Small intestine (tissue), 16 donors: Measurements from ENCODE around the gene CD82. TPM values are rescaled to one million over a fixed set of nuclear protein-coding genes. Genes with fewer than 3 reads are reported as not detected.

Source experiments
- DNase-seq, 2 donors: peaks; one replicate each; pipeline versions ENCODE4 v3.0.0 to v3.0.0-alpha.2; 2013
- FAIRE-seq: peaks from 2 replicates; lab custom pipeline; 2012; peaks lifted over from hg19 to GRCh38; lab: Jason Lieb, UNC
- H3K27ac ChIP-seq, 3 donors: one replicate each; pipeline ENCODE4 v1.5.1; 2013; ENCODE audit warnings: low read length in 2 of 3, mild to moderate bottlenecking in 2 of 3, control low read depth in 1 of 3, inconsistent platforms in 1 of 3, low read depth in 1 of 3, moderate library complexity in 1 of 3
- H3K27me3 ChIP-seq, 3 donors: one replicate each; pipeline ENCODE4 v1.6.1; 2013; ENCODE audit warnings: low read length in 3 of 3, inconsistent platforms in 1 of 3; ENCODE audit not compliant: control insufficient read depth in 3 of 3, insufficient read depth in 3 of 3
- H3K36me3 ChIP-seq, 3 donors: one replicate each; pipeline ENCODE4 v1.6.1; 2013; ENCODE audit warnings: low read length in 3 of 3, inconsistent platforms in 1 of 3, low read depth in 1 of 3, mild to moderate bottlenecking in 1 of 3, moderate library complexity in 1 of 3; ENCODE audit not compliant: control insufficient read depth in 3 of 3, insufficient read depth in 2 of 3
- H3K4me1 ChIP-seq, 3 donors: one replicate each; pipeline ENCODE4 v1.6.1; 2013; ENCODE audit warnings: low read length in 2 of 3, inconsistent platforms in 1 of 3, low read depth in 1 of 3, mild to moderate bottlenecking in 1 of 3, moderate library complexity in 1 of 3; ENCODE audit not compliant: control insufficient read depth in 3 of 3, insufficient read depth in 2 of 3
- H3K4me3 ChIP-seq, 3 donors: one replicate each; pipeline ENCODE4 v1.5.1; 2013; ENCODE audit warnings: low read length in 3 of 3, control low read depth in 1 of 3, inconsistent platforms in 1 of 3, low read depth in 1 of 3, mild to moderate bottlenecking in 1 of 3, moderate library complexity in 1 of 3
- H3K9me3 ChIP-seq, 2 donors: one replicate each; pipeline ENCODE4 v1.6.1; 2013; ENCODE audit warnings: low read depth in 1 of 2, low read length in 1 of 2; ENCODE audit not compliant: control insufficient read depth in 2 of 2, insufficient read depth in 1 of 2
- WGBS, 3 donors: extraction: QIAGEN DNeasy Blood & Tissue Kit; methylation state at CpG; one replicate each; pipeline ENCODE4 v1.1.7; 2013; 5-methylcytosine and 5-hydroxymethylcytosine counted together
- long read RNA-seq, 10 donors: transcript quantifications; one replicate each; lab custom pipeline, GENCODE V29; 2026
- polyA plus RNA-seq, 4 donors: library from polyadenylated mRNA; stranded (reverse) in 3 of 4; unstranded in 1 of 4; fragments of 200-250 nt in 3 of 4; fragments of 120-200 nt in 1 of 4; gene quantifications; one replicate each; pipeline versions ENCODE4 v1.2.1 to v1.2.3, GENCODE V29; 2013
- donor health status: healthy with polysubstance abuse.
- donor health status: control.
- donor health status: control.
- donor health status: Bipolar disorder and iron deficiency.
- donor health status: healthy.

Gene CD82, protein sequence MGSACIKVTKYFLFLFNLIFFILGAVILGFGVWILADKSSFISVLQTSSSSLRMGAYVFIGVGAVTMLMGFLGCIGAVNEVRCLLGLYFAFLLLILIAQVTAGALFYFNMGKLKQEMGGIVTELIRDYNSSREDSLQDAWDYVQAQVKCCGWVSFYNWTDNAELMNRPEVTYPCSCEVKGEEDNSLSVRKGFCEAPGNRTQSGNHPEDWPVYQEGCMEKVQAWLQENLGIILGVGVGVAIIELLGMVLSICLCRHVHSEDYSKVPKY
- 100 to 1,000 TPM in 1 of 4 donors, 10 to 100 TPM in 3; 24.2 to 108 (median 69.9) TPM for polyA plus RNA-seq
- long read RNA-seq, donor 1, transcript CD82-201 (10 exons, 2,289 nt): major isoform, 60 of 68 reads
- long read RNA-seq, donor 1, partial matches to known transcripts: 8 of 68 reads
- long read RNA-seq, donor 1, other reads (novel, unspliced or antisense): 0 of 68 reads
- long read RNA-seq, donor 2, transcript CD82-201 (10 exons, 2,289 nt): major isoform, 20 of 20 reads
- long read RNA-seq, donor 2, partial matches to known transcripts: 0 of 20 reads
- long read RNA-seq, donor 2, other reads (novel, unspliced or antisense): 0 of 20 reads
- long read RNA-seq, donor 3, transcript CD82-201 (10 exons, 2,289 nt): major isoform, 21 of 32 reads
- long read RNA-seq, donor 3, partial matches to known transcripts: 11 of 32 reads
- long read RNA-seq, donor 3, other reads (novel, unspliced or antisense): 0 of 32 reads
- long read RNA-seq, donor 4, partial matches to known transcripts: 0 of 1 reads
- long read RNA-seq, donor 4, other reads (novel, unspliced or antisense): 0 of 1 reads
- long read RNA-seq, donor 5, partial matches to known transcripts: 0 of 2 reads
- long read RNA-seq, donor 5, other reads (novel, unspliced or antisense): 0 of 2 reads
- long read RNA-seq, donor 6, transcript CD82-201 (10 exons, 2,289 nt): major isoform, 38 of 55 reads
- long read RNA-seq, donor 6, partial matches to known transcripts: 9 of 55 reads
- long read RNA-seq, donor 6, other reads (novel, unspliced or antisense): 8 of 55 reads
- long read RNA-seq, donor 7: 0 reads
- long read RNA-seq, donor 8, partial matches to known transcripts: 0 of 3 reads
- long read RNA-seq, donor 8, other reads (novel, unspliced or antisense): 0 of 3 reads
- long read RNA-seq, donor 9, transcript CD82-201 (10 exons, 2,289 nt): major isoform, 8 of 8 reads
- long read RNA-seq, donor 9, partial matches to known transcripts: 0 of 8 reads
- long read RNA-seq, donor 9, other reads (novel, unspliced or antisense): 0 of 8 reads
- long read RNA-seq, donor 10, transcript CD82-201 (10 exons, 2,289 nt): major isoform, 14 of 14 reads
- long read RNA-seq, donor 10, partial matches to known transcripts: 0 of 14 reads
- long read RNA-seq, donor 10, other reads (novel, unspliced or antisense): 0 of 14 reads

- Histone ChIP-seq H3K27ac (peak within 1 kb of the TSS; percentile 96 to 99 (median 98)), H3K9me3 (no peaks in the 10 kb centered on the region), H3K4me1 (peaks cover 16 to 53% (median 16%) of the 10 kb centered on the region in 3 donors), H3K36me3 (peaks cover 0 to 23% (median 0%) of the 10 kb centered on the region in 3 donors), H3K4me3 (peak within 1 kb of the TSS; percentile 52 to 85 (median 79)), H3K27me3 (no peaks in the 10 kb centered on the region)
- FAIRE-seq (no peak), DNase-seq (peak; percentile 99)
- WGBS, 3 donors: 0 to 2% (median 1%) methylated on average over 52 to 64 of the region's 64 CpGs
These were observed at the start of gene CD82 for GRCh38 chr11:44565211-44565952. CD82 (plus strand) TSS chr11:44565663; CDS start chr11:44594663, 29,000 bp downstream.

DNA sequence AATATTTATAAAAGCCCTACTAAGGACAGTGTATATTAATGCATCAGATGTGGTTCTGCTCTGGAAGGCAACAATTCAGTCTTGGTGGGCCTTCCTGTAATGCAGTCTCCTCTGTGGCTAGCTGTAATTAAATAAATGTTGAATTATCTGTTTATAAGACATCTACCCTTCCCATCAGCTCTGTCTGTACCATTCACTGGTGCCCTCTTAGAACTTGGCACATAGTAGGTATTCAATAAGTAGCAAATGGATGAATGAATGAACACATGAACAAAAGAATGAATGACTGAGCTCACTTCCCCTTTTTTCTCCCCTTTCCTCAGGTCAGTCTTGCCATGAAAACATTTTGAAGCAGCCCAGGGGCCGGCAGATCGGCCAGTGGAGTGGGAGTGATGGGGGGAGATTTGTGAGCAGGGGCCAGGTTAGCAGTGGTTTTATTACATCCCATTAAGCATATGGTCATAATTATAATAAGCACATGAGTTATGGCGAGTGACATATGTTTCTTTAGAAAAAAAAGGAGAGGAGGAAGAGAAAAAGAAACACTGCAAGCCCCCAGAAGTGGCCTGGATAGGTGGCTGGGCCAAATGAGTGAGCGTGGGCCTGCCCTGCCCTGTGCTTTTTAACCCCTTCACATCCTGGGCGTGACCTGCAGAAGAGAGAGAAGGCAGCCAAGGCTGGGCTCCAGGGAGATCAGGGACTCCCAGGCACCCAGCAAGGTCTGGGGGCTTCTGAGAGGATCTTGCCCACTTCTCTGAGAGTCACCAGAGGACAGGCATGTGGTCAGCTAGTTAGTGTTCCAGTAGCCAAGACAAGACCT lies 48.6 kb upstream of the CD82 start:
- FAIRE-seq (no peak), DNase-seq (no peak)
- WGBS, 3 donors: 77 to 82% (median 79%) methylated on average over 5 of the region's 5 CpGs
- Histone ChIP-seq H3K36me3 (no peaks in the 10 kb centered on the region), H3K9me3 (no peaks in the 10 kb centered on the region), H3K27ac (no peak overlapping the region), H3K27me3 (peaks cover 0 to 9% (median 2%) of the 10 kb centered on the region in 3 donors), H3K4me3 (no peak overlapping the region), H3K4me1 (peaks cover 0 to 3% (median 0%) of the 10 kb centered on the region in 3 donors)

GRCh38 chr11:44517541-44517940 lies 47.9 kb upstream of the CD82 start:
- WGBS, 3 donors: 88 to 90% (median 88%) methylated on average over 2 of the region's 2 CpGs
- Histone ChIP-seq H3K27me3 (peaks cover 0 to 9% (median 2%) of the 10 kb centered on the region in 3 donors), H3K4me1 (peaks cover 0 to 3% (median 0%) of the 10 kb centered on the region in 3 donors), H3K27ac (no peak overlapping the region), H3K9me3 (no peaks in the 10 kb centered on the region), H3K4me3 (no peak overlapping the region), H3K36me3 (no peaks in the 10 kb centered on the region)
- FAIRE-seq (no peak), DNase-seq (no peak)

GRCh38 chr11:44518968-44519550 lies 46.4 kb upstream of the CD82 start:
- Histone ChIP-seq H3K4me3 (no peak overlapping the region), H3K4me1 (peaks cover 0 to 3% (median 0%) of the 10 kb centered on the region in 3 donors), H3K9me3 (no peaks in the 10 kb centered on the region), H3K36me3 (no peaks in the 10 kb centered on the region), H3K27me3 (peaks cover 0 to 9% (median 0%) of the 10 kb centered on the region in 3 donors), H3K27ac (no peak overlapping the region)
- DNase-seq: peak; percentile 15 to 31
- FAIRE-seq: no peak
- 18 to 58% (median 31%) methylated on average over 4 of the region's 4 CpGs for WGBS, 3 donors

DNA sequence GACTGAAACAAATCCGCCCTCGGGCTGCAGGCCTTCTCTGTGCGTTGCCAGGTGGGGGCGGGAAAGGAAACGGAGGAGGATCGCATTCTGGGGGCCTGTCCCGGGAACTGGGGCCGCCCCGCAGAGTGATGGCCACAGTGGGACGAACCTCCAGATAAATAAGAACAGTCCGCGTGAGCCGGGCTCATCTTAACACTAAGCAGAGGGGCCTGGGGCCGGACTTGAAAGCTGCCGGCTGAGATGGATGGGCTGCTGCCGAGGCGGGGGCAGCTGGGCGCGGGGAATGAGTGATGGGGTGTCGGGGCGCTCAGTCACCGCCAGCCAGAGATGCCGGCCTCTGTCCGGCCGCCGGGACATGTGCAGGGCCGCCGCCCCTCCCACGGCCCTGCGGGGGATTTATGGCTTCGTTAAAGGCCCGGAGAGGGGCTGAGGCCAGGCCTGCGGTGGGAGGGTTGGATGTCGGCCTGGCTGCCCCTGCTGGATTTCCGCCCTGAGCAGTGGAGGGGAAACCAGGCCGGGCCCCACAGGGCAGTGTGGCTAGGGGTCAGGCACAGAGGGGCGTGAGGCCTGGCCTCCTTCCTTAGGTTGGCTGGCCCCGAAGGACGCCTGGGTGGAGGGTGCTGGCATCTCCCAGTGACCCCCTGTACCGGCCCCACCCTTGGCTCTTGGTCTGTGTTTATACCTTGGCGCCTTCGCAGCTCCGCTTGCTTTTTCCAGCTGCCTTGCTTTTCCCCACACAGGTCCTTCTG lies 45.3 kb upstream of the CD82 start:
- Histone ChIP-seq H3K4me1 (peaks cover 0 to 3% (median 0%) of the 10 kb centered on the region in 3 donors), H3K36me3 (no peaks in the 10 kb centered on the region), H3K27ac (no peak overlapping the region), H3K4me3 (no peak overlapping the region), H3K9me3 (no peaks in the 10 kb centered on the region), H3K27me3 (peaks cover 0 to 9% (median 0%) of the 10 kb centered on the region in 3 donors)
- no peak for FAIRE-seq
- WGBS, 3 donors: 53 to 89% (median 74%) methylated on average over 40 to 43 of the region's 43 CpGs
- no peak for DNase-seq

- 94 to 97% (median 97%) methylated on average over 2 of the region's 2 CpGs for WGBS, 3 donors
- Histone ChIP-seq H3K9me3 (no peaks in the 10 kb centered on the region), H3K27ac (no peak overlapping the region), H3K27me3 (peaks cover 0 to 9% (median 0%) of the 10 kb centered on the region in 3 donors), H3K4me1 (peaks cover 0 to 3% (median 0%) of the 10 kb centered on the region in 3 donors), H3K36me3 (no peaks in the 10 kb centered on the region), H3K4me3 (no peak overlapping the region)
- DNase-seq (no peak), FAIRE-seq (no peak)
These were observed 44.3 kb upstream of the CD82 start for GRCh38 chr11:44521148-44521547.
